Epithelial cell of esophagus (primary cell): ENCODE data around the gene ACACB.

ENCODE experiments used
- DNase-seq: peaks from one replicate; pipeline ENCODE4 v3.0.0; 2010; ENCODE audit warnings: low read depth
- H3K4me3 ChIP-seq: 2 replicates; pipeline ENCODE4 v1.5.1; 2011; ENCODE audit warnings: mild to moderate bottlenecking, low read length, control low read depth
- TF ChIP-seq, protein P1 (sequence below): IDR thresholded peaks from 2 replicates; pipeline ENCODE4 v1.5.1; 2011; ENCODE audit warnings: low read depth, mild to moderate bottlenecking, low read length, control low read depth, inconsistent platforms; ENCODE audit not compliant: insufficient read depth; ENCODE audit errors: missing control alignments

ACACB gene

DNA sequence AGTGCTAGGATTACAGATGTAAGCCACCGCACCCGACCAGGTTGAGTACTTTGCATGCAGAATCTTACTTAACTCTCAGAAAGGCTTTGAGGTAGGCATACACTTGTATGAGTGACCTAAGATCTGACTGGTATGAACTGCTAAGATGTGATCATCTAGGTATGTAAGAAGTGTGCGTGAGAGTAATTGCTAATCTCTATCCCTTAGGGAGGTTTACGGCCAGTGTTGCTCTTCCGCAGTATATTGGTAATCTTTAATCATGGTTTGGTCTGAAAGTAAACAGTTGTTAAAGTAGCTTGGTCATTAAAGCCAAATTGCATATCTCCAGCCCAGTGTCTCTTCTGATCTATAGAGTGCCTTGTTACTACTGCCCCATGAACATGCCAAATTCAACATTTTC is 11.2 kb upstream of the ACACB start:
- TF ChIP-seq, protein P1, sequence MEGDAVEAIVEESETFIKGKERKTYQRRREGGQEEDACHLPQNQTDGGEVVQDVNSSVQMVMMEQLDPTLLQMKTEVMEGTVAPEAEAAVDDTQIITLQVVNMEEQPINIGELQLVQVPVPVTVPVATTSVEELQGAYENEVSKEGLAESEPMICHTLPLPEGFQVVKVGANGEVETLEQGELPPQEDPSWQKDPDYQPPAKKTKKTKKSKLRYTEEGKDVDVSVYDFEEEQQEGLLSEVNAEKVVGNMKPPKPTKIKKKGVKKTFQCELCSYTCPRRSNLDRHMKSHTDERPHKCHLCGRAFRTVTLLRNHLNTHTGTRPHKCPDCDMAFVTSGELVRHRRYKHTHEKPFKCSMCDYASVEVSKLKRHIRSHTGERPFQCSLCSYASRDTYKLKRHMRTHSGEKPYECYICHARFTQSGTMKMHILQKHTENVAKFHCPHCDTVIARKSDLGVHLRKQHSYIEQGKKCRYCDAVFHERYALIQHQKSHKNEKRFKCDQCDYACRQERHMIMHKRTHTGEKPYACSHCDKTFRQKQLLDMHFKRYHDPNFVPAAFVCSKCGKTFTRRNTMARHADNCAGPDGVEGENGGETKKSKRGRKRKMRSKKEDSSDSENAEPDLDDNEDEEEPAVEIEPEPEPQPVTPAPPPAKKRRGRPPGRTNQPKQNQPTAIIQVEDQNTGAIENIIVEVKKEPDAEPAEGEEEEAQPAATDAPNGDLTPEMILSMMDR: no peak
- no peak overlapping the region for H3K4me3 ChIP-seq
- no peak for DNase-seq

DNA sequence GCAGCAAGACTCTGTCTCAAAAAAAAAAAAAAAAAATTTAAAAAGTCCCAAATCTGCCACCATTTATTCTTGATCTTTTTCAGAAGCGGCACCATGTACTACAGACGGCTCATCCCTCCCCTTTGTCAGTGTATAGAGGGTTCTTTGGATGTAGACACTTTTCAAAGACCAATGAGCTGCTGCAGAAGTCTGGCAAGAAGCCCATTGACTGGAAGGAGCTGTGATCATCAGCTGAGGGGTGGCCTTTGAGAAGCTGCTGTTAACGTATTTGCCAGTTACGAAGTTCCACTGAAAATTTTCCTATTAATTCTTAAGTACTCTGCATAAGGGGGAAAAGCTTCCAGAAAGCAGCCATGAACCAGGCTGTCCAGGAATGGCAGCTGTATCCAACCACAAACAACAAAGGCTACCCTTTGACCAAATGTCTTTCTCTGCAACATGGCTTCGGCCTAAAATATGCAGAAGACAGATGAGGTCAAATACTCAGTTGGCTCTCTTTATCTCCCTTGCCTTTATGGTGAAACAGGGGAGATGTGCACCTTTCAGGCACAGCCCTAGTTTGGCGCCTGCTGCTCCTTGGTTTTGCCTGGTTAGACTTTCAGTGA is 6.5 kb upstream of the ACACB start:
- H3K4me3 ChIP-seq: no peak overlapping the region
- TF ChIP-seq, protein P1: no peak
- no peak for DNase-seq

DNA sequence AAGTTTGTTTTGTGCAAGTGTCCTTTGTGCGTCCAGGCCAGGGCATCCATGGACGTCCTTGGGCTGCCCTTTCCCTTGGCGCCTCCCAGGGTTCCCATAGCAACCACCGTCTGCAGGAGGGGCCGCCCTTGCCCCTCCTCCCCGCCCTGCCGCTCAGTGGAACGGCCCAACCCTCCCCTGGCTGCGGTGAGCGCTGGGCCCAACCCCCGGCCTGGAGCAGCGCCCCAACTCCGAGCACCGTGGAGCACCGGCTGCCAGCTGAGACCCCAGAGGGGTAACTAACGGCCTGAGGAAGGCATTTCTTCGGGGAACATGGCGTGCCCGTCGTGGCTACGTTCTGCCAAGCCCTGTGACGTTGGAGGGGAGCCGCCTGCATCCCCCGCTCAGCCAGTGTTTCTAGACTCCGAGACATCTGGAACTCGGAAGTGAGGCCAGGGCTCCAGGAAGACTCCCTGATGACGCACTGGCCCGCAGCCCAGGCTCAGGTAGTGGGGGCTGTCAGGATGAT is 5.3 kb upstream of the ACACB start:
- peak overlapping the region; percentile 53 for H3K4me3 ChIP-seq
- TF ChIP-seq, protein P1: no peak
- DNase-seq: peak; percentile 68

DNA sequence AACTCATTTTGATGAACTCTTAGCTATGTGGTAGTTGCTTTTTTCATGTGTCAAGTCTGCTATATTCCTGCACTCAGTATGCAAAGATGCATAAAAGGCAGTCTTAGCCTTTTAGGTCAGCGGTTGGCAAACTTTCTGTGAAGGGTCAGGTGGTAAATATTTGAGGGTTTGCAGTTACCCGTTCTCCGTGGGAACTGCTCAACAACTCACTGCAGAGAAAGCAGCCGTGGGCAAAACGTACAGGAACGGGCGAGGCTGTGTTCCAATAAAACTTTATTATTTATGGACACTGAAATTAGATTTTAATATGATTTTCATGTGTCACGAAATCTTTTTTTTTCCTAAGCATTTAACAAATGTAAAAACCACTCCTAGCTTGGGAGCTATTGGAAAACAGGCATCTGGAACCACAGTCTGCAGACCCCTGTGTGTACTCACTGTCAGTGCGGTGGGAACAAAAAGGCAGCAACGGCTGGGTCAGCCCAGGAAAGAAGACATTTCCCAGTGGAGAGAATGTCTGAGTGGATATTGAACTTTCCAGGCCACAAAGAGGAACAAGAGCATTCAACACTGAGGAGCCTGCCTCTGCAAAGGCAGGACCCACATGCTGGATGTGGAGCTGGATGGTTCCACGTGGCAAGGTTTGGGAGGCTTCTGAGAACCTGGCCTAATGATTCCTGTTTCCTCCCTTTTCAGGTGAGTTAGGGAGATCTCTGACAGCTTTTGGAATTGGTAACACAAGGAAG is 3.5 kb upstream of the ACACB start:
- DNase-seq: no peak
- TF ChIP-seq, protein P1: no peak
- H3K4me3 ChIP-seq: no peak overlapping the region

DNA sequence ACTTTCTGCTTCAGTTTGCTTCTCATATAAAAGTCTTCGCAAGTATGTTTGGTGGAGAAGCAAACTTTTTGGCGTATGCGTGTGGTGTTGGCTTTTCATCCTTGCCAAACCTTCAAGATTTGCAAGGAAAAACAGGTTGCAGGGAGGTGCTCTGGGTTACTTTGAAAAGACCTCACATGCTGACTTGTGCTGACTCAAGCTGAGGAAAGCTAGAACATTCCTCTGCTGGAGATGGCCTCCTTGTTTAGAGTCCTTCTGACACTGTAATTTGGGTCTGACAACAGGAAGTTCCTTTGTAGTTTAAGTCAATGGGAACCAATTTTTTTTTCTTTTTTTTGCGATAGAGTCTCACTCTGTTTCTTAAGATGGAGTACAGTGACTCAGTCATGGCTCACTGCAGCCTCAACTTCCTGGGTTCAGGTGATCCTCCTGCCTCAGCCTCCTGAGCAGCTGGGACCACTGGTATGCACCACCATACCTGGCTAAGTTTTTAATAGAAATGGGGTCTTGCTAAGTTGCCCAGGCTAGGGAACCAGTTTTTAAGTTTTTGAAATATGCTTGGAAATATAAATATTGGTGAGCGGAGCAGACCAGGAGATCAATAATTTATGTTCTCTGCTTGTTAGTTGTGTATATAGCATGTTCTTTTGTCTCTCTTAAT is 2.6 kb upstream of the ACACB start:
- no peak overlapping the region for H3K4me3 ChIP-seq
- no peak for DNase-seq
- TF ChIP-seq, protein P1: no peak

DNA sequence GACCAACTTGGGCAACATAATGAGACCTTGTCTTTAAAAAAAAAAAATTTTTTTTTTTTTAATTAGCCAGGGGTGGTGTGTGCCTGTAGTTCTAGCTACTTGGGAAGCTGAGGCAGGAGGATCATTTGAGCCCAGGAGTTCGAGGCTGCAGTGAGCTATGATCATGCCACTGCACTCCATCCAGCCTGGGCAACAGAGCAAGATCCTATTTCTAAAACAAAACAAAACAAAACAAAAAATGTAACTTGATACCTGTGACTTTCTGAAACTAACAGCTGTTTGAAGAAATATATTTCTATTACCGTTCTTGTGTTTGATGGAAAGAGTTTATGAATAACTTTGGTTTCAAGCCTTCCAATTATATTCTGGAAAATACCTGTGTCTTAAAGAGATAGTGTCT is 1.7 kb upstream of the ACACB start:
- H3K4me3 ChIP-seq: no peak overlapping the region
- DNase-seq: no peak
- TF ChIP-seq, protein P1: no peak
